ENCODE measurements around the gene IRF7. TPM values are rescaled to one million over a fixed set of nuclear protein-coding genes. Genes with fewer than 3 reads are reported as not detected.
"Not testable (repeated sequence)": the region's sequence is repeated elsewhere in the genome, so short reads cannot be mapped to it uniquely, and the experiment has no call there.

The IRF7 gene
- total RNA-seq, 5 donors from 2014 or later (not counting 1 experiment from before 2014, with no cell fraction given), result 58.9 to 128 (median 73.7) TPM

GRCh38 chr11:659532-660085, 43.9 kb upstream of the IRF7 start:
- ChIA-PET POLR2A (no interaction called here), CTCF (no interaction called here)
- Histone ChIP-seq H3K27me3 (replicated peaks in 1 of 2; ENCODE audit: control insufficient read depth in 2 of 2, extremely low read depth in 1 of 2, insufficient read depth in 2 of 2, low read length in 1 of 2) (no peaks in the 10 kb centered on the region), H3K4me3 (ENCODE audit: control insufficient read depth in 1 of 2, extremely low read depth in 1 of 2, low read length in 1 of 2) (no peak overlapping the region), H3K4me1 (ENCODE audit: control insufficient read depth in 1 of 2, extremely low read depth in 1 of 2, insufficient read depth in 2 of 2, low read length in 2 of 2) (no peaks in the 10 kb centered on the region), H3K36me3 (ENCODE audit: control insufficient read depth in 2 of 2, extremely low read depth in 1 of 2, insufficient read depth in 1 of 2, low read length in 1 of 2) (peaks cover 16 to 42% of the 10 kb centered on the region in 2 donors), H3K27ac (ENCODE audit: low read length) (no peak overlapping the region), H3K9me3 (no peaks in the 10 kb centered on the region)
- no peaks in the 10 kb centered on the region for H3K27me3 Mint-ChIP-seq
- H3K9me3 Mint-ChIP-seq, result no peaks in the 10 kb centered on the region
- no peak for DNase-seq
- no peak for ATAC-seq (replicated peaks in 1 of 4)
- no peak overlapping the region for H3K27ac Mint-ChIP-seq
- peaks cover 13% of the 10 kb centered on the region for H3K36me3 Mint-ChIP-seq
- WGBS (ENCODE audit: insufficient coverage), result 98% methylated on average over 16 of the region's 16 CpGs
- H3K4me1 Mint-ChIP-seq, result peaks cover 0 to 7% (median 0%) of the 10 kb centered on the region in 3 donors
- no peak overlapping the region for H3K4me3 Mint-ChIP-seq

- peaks cover 13% of the 10 kb centered on the region for H3K36me3 Mint-ChIP-seq
- no peak overlapping the region for H3K27ac ChIP-seq (ENCODE audit: low read length)
- CTCF ChIA-PET, result no interaction called here
- no peak overlapping the region for H3K4me3 ChIP-seq (ENCODE audit: control insufficient read depth in 1 of 2, extremely low read depth in 1 of 2, low read length in 1 of 2)
- H3K9me3 ChIP-seq, result no peaks in the 10 kb centered on the region
- H3K4me1 ChIP-seq (ENCODE audit: control insufficient read depth in 1 of 2, extremely low read depth in 1 of 2, insufficient read depth in 2 of 2, low read length in 2 of 2), result no peaks in the 10 kb centered on the region
- H3K27me3 Mint-ChIP-seq, result no peaks in the 10 kb centered on the region
- no peaks in the 10 kb centered on the region for H3K9me3 Mint-ChIP-seq
- H3K27ac Mint-ChIP-seq, result no peak overlapping the region
- POLR2A ChIA-PET, result no interaction called here
- no peak overlapping the region for H3K4me3 Mint-ChIP-seq
- H3K36me3 ChIP-seq (ENCODE audit: control insufficient read depth in 2 of 2, extremely low read depth in 1 of 2, insufficient read depth in 1 of 2, low read length in 1 of 2), result peaks cover 18 to 39% of the 10 kb centered on the region in 2 donors
- peaks cover 0 to 4% (median 0%) of the 10 kb centered on the region in 3 donors for H3K4me1 Mint-ChIP-seq
- no peak for ATAC-seq (replicated peaks in 1 of 4)
- 99% methylated on average over 7 of the region's 14 CpGs for WGBS (ENCODE audit: insufficient coverage)
- no peak for DNase-seq
- no peaks in the 10 kb centered on the region for H3K27me3 ChIP-seq (replicated peaks in 1 of 2; ENCODE audit: control insufficient read depth in 2 of 2, extremely low read depth in 1 of 2, insufficient read depth in 2 of 2, low read length in 1 of 2)
These were observed 42.0 kb upstream of the IRF7 start for GRCh38 chr11:657691-658126.

- Histone ChIP-seq H3K4me1 (ENCODE audit: control insufficient read depth in 1 of 2, extremely low read depth in 1 of 2, insufficient read depth in 2 of 2, low read length in 2 of 2) (no peaks in the 10 kb centered on the region), H3K27ac (ENCODE audit: low read length) (no peak overlapping the region), H3K36me3 (ENCODE audit: control insufficient read depth in 2 of 2, extremely low read depth in 1 of 2, insufficient read depth in 1 of 2, low read length in 1 of 2) (peaks cover 18 to 37% of the 10 kb centered on the region in 2 donors), H3K9me3 (no peaks in the 10 kb centered on the region), H3K27me3 (replicated peaks in 1 of 2; ENCODE audit: control insufficient read depth in 2 of 2, extremely low read depth in 1 of 2, insufficient read depth in 2 of 2, low read length in 1 of 2) (no peaks in the 10 kb centered on the region), H3K4me3 (ENCODE audit: control insufficient read depth in 1 of 2, extremely low read depth in 1 of 2, low read length in 1 of 2) (no peak overlapping the region)
- CTCF ChIA-PET, result no interaction called here
- POLR2A ChIA-PET, result interaction anchor here in 1 of 2 donors (0.7 kb wide), 1 partner anchor 429 kb away, joined by 6 read pairs; no protein-coding TSS in a partner anchor
- Mint-ChIP-seq H3K4me3 (no peak overlapping the region), H3K27me3 (no peaks in the 10 kb centered on the region), H3K9me3 (no peaks in the 10 kb centered on the region), H3K36me3 (peaks cover 9% of the 10 kb centered on the region), H3K27ac (no peak overlapping the region), H3K4me1 (no peaks in the 10 kb centered on the region)
- DNase-seq (no peak), ATAC-seq (replicated peaks in 1 of 4) (no peak)
- 96% methylated on average over 4 of the region's 7 CpGs for WGBS (ENCODE audit: insufficient coverage)
These were observed 41.1 kb upstream of the IRF7 start for GRCh38 chr11:656866-657265.

GRCh38 chr11:656426-656825, 40.7 kb upstream of the IRF7 start:
- Mint-ChIP-seq H3K27ac (no peak overlapping the region), H3K4me3 (no peak overlapping the region), H3K27me3 (no peaks in the 10 kb centered on the region), H3K36me3 (peaks cover 9% of the 10 kb centered on the region), H3K4me1 (no peaks in the 10 kb centered on the region), H3K9me3 (no peaks in the 10 kb centered on the region)
- no peak for ATAC-seq (replicated peaks in 1 of 4)
- Histone ChIP-seq H3K36me3 (ENCODE audit: control insufficient read depth in 2 of 2, extremely low read depth in 1 of 2, insufficient read depth in 1 of 2, low read length in 1 of 2) (peaks cover 18 to 34% of the 10 kb centered on the region in 2 donors), H3K9me3 (no peaks in the 10 kb centered on the region), H3K4me1 (ENCODE audit: control insufficient read depth in 1 of 2, extremely low read depth in 1 of 2, insufficient read depth in 2 of 2, low read length in 2 of 2) (no peaks in the 10 kb centered on the region), H3K27ac (ENCODE audit: low read length) (no peak overlapping the region), H3K4me3 (ENCODE audit: control insufficient read depth in 1 of 2, extremely low read depth in 1 of 2, low read length in 1 of 2) (no peak overlapping the region), H3K27me3 (replicated peaks in 1 of 2; ENCODE audit: control insufficient read depth in 2 of 2, extremely low read depth in 1 of 2, insufficient read depth in 2 of 2, low read length in 1 of 2) (no peaks in the 10 kb centered on the region)
- ChIA-PET CTCF (interaction anchor here in 1 of 2 donors (0.7 kb wide), 1 partner anchor 27 kb away, joined by 5 read pairs; no protein-coding TSS in a partner anchor), POLR2A (interaction anchor here in 1 of 2 donors (0.7 kb wide), 2 partner anchors 29 to 428 kb away, joined by 6 read pairs; no protein-coding TSS in a partner anchor)
- 96% methylated on average over 10 of the region's 14 CpGs for WGBS (ENCODE audit: insufficient coverage)
- DNase-seq, result no peak

GRCh38 chr11:655036-655726, 39.4 kb upstream of the IRF7 start:
- Histone ChIP-seq H3K36me3 (ENCODE audit: control insufficient read depth in 2 of 2, extremely low read depth in 1 of 2, insufficient read depth in 1 of 2, low read length in 1 of 2) (peaks cover 18 to 36% of the 10 kb centered on the region in 2 donors), H3K27me3 (replicated peaks in 1 of 2; ENCODE audit: control insufficient read depth in 2 of 2, extremely low read depth in 1 of 2, insufficient read depth in 2 of 2, low read length in 1 of 2) (no peaks in the 10 kb centered on the region), H3K4me1 (ENCODE audit: control insufficient read depth in 1 of 2, extremely low read depth in 1 of 2, insufficient read depth in 2 of 2, low read length in 2 of 2) (no peaks in the 10 kb centered on the region), H3K27ac (ENCODE audit: low read length) (no peak overlapping the region), H3K9me3 (no peaks in the 10 kb centered on the region), H3K4me3 (ENCODE audit: control insufficient read depth in 1 of 2, extremely low read depth in 1 of 2, low read length in 1 of 2) (no peak overlapping the region)
- 97% methylated on average over 24 of the region's 30 CpGs for WGBS (ENCODE audit: insufficient coverage)
- H3K4me1 Mint-ChIP-seq, result no peaks in the 10 kb centered on the region
- no peak overlapping the region for H3K27ac Mint-ChIP-seq
- no peaks in the 10 kb centered on the region for H3K27me3 Mint-ChIP-seq
- H3K9me3 Mint-ChIP-seq, result no peaks in the 10 kb centered on the region
- CTCF ChIA-PET, result interaction anchor here in 1 of 2 donors (0.7 kb wide), 1 partner anchor 78 kb away, joined by 3 read pairs; no protein-coding TSS in a partner anchor
- ATAC-seq (replicated peaks in 1 of 4) (no peak), DNase-seq (no peak)
- no peak overlapping the region for H3K4me3 Mint-ChIP-seq
- POLR2A ChIA-PET, result interaction anchor here in 1 of 2 donors (0.6 kb wide), 1 partner anchor 44 kb away, joined by 3 read pairs; no protein-coding TSS in a partner anchor
- peaks cover 9% of the 10 kb centered on the region for H3K36me3 Mint-ChIP-seq

- POLR2A ChIA-PET; H3K4me1 Mint-ChIP-seq; H3K4me3 ChIP-seq (ENCODE audit: control insufficient read depth in 1 of 2, extremely low read depth in 1 of 2, low read length in 1 of 2); ATAC-seq (replicated peaks in 1 of 4); H3K27ac Mint-ChIP-seq; H3K27me3 Mint-ChIP-seq; H3K27me3 ChIP-seq (replicated peaks in 1 of 2; ENCODE audit: control insufficient read depth in 2 of 2, extremely low read depth in 1 of 2, insufficient read depth in 2 of 2, low read length in 1 of 2); CTCF ChIA-PET; H3K4me3 Mint-ChIP-seq; H3K4me1 ChIP-seq (ENCODE audit: control insufficient read depth in 1 of 2, extremely low read depth in 1 of 2, insufficient read depth in 2 of 2, low read length in 2 of 2); H3K9me3 Mint-ChIP-seq; H3K9me3 ChIP-seq; H3K27ac ChIP-seq (ENCODE audit: low read length); DNase-seq; H3K36me3 Mint-ChIP-seq: not testable (repeated sequence)
- peaks cover 13 to 30% of the 10 kb centered on the region in 2 donors for H3K36me3 ChIP-seq (ENCODE audit: control insufficient read depth in 2 of 2, extremely low read depth in 1 of 2, insufficient read depth in 1 of 2, low read length in 1 of 2)
- WGBS (ENCODE audit: insufficient coverage), result 96% methylated on average over 6 of the region's 12 CpGs
These were observed 38.7 kb upstream of the IRF7 start for GRCh38 chr11:654444-654843.
